Ramos (cell line): Measurements from ENCODE around the gene LOXL3.

Source experiments
- in situ Hi-C: fragments of 300-500 bp; cut with MboI; formaldehyde crosslinking; loops from one replicate; pipeline ENCODE4 v1.14.3; 2022; ENCODE audit warnings: low sequenced_read_pairs; ENCODE audit not compliant: unreplicated experiment

Gene LOXL3

GRCh38 chr2:74530239-74531187 is 23.2 kb downstream of the LOXL3 start:
- in situ Hi-C loops, result no loop called here

GRCh38 chr2:74529357-74530238 is 24.1 kb downstream of the LOXL3 start, which contains the start of the genes AUP1 and HTRA2:
AUP1 (minus strand) TSS chr2:74529706; CDS start chr2:74529629, 77 bp downstream.
HTRA2 (plus strand) TSS chr2:74529933; CDS start chr2:74530007, 74 bp downstream.
- in situ Hi-C loops, result no loop called here

- in situ Hi-C loops, result no loop called here
Observed at GRCh38 chr2:74528600-74529356, 25.0 kb downstream of the LOXL3 start.

DNA sequence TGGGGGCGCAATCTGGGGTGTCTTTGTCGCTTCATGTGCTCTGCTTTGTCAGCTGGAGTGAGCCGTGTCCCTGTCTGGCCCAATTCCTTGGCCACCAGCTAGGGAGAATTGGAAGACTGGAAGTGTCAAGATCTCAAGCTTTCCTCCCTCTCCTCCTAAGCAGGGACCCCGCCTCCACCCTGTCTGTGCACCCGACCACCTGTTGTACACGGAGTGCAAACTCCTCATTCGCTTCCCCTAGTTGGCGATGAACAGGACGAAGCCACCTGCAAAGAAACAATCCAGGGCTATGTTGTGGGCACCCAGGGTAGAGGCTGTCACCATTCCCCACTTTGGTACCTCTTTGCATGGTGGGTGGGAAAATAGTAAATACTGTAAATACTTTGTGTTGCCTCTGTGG is 26.0 kb downstream of the LOXL3 start:
- in situ Hi-C loops, result no loop called here

- in situ Hi-C loops, result no loop called here
Observed at GRCh38 chr2:74526649-74527230, 27.0 kb downstream of the LOXL3 start.

DNA sequence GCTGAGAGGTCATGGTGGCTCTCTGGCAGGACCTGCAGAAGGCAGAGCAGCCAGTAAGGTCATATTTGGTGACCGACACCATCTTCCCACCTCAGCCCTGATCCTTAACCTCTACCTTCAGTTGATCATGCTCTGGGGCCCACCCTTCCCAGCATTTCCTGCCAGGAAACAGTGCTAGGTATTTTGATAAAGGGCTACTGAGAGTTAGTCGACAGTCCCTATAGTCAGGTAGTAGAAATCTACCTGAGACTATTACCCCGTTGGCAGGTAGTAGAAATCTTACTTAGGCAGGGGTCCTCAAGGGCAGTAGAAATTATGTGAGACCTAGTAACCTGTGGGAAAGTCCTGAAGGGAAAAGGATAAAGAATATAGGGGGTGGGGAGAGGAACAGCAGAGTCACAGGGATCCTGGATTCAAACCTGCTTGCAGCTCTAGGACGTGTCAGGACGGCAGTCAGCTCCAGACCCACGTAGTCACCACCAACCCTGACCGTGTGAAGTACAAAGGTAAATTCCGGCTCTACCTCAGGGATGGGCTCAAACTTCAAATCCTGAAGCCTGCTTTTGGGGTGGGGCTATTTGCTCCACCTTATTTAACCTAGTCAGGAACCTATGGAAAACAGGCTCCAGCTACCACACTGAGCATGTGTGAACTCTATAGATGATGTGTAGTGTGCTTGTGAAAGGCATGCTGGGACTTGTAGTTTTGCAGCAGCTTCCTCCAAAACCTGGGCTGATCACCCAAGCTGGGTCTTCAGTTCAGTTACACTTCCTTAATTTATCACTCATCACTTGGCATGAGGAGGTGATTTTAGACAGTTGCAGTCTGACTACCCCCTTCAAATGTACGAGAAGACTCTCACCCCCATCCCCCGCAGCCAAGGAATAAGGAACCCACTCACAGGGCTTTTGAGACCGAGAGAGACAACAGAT is 27.8 kb downstream of the LOXL3 start, which contains the start of gene DQX1:
TSS of gene DQX1 (minus strand) at position 515 of the 932 bp plus-strand sequence. CDS start at position 13, 502 bp downstream.
- in situ Hi-C loops, result no loop called here

- in situ Hi-C loops, result no loop called here
Observed at GRCh38 chr2:74524955-74525716, 28.6 kb downstream of the LOXL3 start.

GRCh38 chr2:74524005-74524404 is 29.7 kb downstream of the LOXL3 start:
- in situ Hi-C loops, result no loop called here

- in situ Hi-C loops, result no loop called here
Observed at GRCh38 chr2:74522516-74522915, 31.2 kb downstream of the LOXL3 start.

DNA sequence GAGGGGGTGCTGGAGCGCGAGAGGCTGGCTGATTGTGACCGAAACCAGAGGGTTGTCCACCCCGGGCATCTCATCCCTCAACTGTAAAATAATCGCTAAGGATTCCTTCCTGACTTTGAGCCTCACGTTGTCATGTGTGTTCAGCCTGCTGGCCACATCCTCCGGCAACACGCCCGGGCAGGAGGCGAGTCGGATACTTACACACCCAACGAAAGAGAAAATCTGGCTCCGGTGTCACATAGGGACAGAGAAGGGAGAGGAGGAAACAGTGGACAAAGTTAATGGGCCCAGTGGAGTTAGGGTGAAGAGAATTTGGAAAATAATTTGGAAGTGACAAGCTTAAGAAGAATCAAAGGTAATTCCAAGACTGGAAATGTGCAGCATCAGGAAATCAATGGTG is 37.1 kb downstream of the LOXL3 start:
- in situ Hi-C loops, result no loop called here

- in situ Hi-C loops, result no loop called here
Observed at GRCh38 chr2:74515981-74516633, 37.6 kb downstream of the LOXL3 start.

DNA sequence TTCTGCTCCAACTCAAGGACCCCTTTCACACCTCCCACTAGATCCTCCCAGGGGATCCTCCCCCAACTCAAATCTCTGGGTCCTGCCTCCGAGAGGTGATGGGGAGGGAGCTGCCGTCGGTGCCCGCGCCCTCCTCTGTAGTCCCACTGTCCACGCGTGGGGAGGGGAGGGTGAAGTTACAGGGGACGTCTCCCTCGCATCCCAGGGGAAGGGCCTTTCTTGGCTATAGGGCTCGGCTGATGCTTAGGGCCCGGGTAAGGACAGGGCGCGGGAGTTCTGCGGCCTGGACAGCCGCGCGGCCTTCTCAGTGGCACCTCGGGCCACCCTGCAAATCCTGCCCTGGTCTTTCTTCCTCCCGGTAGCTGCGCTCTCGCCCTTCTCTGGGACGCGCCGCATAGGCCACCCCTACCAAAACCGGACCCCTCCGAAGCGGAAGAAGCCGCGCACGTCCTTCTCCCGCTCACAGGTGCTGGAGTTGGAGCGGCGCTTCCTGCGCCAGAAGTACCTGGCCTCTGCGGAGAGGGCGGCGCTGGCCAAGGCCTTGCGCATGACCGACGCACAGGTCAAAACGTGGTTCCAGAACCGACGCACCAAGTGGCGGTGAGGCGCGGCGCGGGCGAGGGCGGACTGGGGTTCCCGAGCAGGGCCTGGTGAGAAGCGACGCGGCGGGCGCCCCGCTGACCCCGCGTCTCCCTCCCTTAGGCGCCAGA is 38.3 kb downstream of the LOXL3 start:
- in situ Hi-C loops, result no loop called here

DNA sequence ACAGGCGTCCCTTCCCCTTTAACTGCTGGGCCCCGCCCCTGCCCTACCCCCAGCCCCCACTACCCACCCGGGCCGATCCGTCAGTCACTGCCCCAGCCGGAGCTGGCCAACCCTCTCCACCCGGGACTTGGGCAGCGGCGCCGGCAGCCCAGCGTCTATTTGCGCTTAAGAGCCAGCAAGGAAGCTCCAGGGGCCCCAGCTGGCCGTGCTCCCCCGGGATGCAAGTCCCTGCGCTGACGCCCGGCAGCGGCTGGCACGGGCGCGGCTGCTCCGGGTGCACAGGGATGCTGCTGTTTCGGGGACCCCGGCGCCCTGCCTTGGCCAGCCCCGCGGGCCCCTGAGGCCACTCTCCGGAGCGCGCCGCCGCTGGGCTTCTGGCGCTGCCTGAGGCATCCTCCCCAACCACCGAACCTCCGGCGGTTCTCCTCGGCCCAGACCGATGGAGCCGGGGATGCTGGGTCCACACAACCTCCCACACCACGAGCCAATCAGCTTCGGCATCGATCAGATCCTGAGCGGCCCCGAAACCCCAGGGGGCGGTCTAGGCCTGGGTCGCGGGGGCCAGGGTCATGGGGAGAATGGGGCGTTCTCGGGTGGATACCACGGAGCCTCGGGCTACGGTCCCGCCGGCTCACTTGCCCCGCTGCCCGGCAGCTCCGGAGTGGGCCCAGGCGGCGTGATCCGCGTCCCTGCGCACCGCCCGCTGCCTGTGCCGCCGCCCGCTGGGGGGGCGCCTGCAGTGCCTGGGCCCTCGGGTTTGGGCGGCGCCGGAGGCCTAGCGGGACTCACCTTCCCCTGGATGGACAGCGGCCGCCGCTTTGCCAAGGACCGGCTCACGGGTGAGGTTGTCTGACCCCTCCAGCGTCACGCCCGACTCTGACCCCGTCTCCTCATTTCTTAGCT is 39.1 kb downstream of the LOXL3 start, which contains the start of gene TLX2:
TSS of gene TLX2 (plus strand) at position 83 of the 903 bp plus-strand sequence. CDS start at position 440, 357 bp downstream.
- in situ Hi-C loops, result no loop called here

- in situ Hi-C loops, result no loop called here
Observed at GRCh38 chr2:74513605-74514367, 40.0 kb downstream of the LOXL3 start.
